Right atrium auricular region (tissue), 2 donors: ENCODE data around the gene DDX28. TPM values are rescaled to one million over a fixed set of nuclear protein-coding genes. Genes with fewer than 3 reads are reported as not detected.
"Not testable (repeated sequence)": the region's sequence is repeated elsewhere in the genome, so short reads cannot be mapped to it uniquely, and the experiment has no call there.

Experiments
- DNase-seq: peaks from one replicate; pipeline ENCODE4 v3.0.0-alpha.2; 2019; ENCODE audit warnings: low spot score
- H3K27ac ChIP-seq, 2 donors: fragments of 200-600 bp; sonication (generic); 1 replicate in 1 of 2; 2 replicates in 1 of 2; pipeline ENCODE4 v1.5.1; 2016 to 2019
- H3K27me3 ChIP-seq, 2 donors: fragments of 200-600 bp; sonication (generic); one replicate each; pipeline versions ENCODE4 v1.5.1 to v1.6.0; 2017 to 2019
- H3K36me3 ChIP-seq: fragments of 200-600 bp; sonication (generic); one replicate; pipeline ENCODE4 v1.5.1; 2016
- H3K4me1 ChIP-seq, 2 donors: fragments of 200-600 bp; sonication (generic); one replicate each; pipeline versions ENCODE4 v1.5.1 to v1.6.0; 2017 to 2019
- H3K4me3 ChIP-seq, 2 donors: fragments of 200-600 bp; sonication (generic); 1 replicate in 1 of 2; 2 replicates in 1 of 2; pipeline ENCODE4 v1.5.1; 2017 to 2019; ENCODE audit warnings: mild to moderate bottlenecking in 1 of 2, moderate library complexity in 1 of 2
- H3K9me3 ChIP-seq, 2 donors: fragments of 200-600 bp; sonication (generic); one replicate each; pipeline ENCODE4 v1.5.1; 2019
- total RNA-seq, 2 donors: library from RNA; depleted of rRNA; stranded (reverse); fragments of >200 nt; gene quantifications; one replicate each; pipeline ENCODE4 v1.1.0, GENCODE V29; 2016
- TF ChIP-seq, protein P1 (sequence below), 2 donors: fragments of 200-600 bp; sonication (generic); IDR thresholded peaks; one replicate each; pipeline ENCODE4 v1.5.1; 2019; ENCODE audit warnings: antibody characterized with exemption in 2 of 2

Gene DDX28
- total RNA-seq, 2 donors from 2014 or later, result 4.3 to 4.8 TPM

DNA sequence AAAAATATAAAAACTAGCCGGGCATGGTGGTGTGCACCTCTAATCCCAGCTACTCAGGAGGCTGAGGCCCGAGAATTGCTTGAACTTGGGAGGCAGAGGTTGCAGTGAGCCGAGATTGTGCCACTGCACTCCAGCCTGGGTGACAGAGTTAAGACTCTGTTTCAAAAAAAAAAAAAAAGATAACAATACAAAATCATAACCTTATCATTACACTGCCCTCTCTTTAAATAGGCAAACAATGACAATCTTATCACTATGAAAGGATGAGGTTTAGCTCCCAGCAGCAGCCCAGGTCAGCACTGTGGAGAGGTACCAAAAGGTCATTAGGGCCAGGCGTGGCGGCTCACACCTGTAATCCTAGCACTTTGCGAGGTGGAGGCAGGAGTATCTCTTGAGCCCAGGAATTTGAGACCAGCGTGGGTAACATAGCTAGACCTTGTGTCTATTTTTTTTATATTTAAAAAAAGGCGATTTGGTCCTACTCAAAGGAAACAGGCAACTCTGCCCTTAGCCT, 3.8 kb downstream of the DDX28 start:
- DNase-seq, result no peak
- no peaks in the 10 kb centered on the region for H3K27me3 ChIP-seq
- no peaks in the 10 kb centered on the region for H3K9me3 ChIP-seq
- H3K4me3 ChIP-seq, result no peak overlapping the region
- H3K36me3 ChIP-seq, result no peaks in the 10 kb centered on the region
- no peak overlapping the region for H3K27ac ChIP-seq
- TF ChIP-seq, protein P1, sequence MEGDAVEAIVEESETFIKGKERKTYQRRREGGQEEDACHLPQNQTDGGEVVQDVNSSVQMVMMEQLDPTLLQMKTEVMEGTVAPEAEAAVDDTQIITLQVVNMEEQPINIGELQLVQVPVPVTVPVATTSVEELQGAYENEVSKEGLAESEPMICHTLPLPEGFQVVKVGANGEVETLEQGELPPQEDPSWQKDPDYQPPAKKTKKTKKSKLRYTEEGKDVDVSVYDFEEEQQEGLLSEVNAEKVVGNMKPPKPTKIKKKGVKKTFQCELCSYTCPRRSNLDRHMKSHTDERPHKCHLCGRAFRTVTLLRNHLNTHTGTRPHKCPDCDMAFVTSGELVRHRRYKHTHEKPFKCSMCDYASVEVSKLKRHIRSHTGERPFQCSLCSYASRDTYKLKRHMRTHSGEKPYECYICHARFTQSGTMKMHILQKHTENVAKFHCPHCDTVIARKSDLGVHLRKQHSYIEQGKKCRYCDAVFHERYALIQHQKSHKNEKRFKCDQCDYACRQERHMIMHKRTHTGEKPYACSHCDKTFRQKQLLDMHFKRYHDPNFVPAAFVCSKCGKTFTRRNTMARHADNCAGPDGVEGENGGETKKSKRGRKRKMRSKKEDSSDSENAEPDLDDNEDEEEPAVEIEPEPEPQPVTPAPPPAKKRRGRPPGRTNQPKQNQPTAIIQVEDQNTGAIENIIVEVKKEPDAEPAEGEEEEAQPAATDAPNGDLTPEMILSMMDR (IDR thresholded peaks at IDR 0.05), result no peak
- H3K4me1 ChIP-seq, result peaks cover 0 to 26% of the 10 kb centered on the region in 2 donors

DNA sequence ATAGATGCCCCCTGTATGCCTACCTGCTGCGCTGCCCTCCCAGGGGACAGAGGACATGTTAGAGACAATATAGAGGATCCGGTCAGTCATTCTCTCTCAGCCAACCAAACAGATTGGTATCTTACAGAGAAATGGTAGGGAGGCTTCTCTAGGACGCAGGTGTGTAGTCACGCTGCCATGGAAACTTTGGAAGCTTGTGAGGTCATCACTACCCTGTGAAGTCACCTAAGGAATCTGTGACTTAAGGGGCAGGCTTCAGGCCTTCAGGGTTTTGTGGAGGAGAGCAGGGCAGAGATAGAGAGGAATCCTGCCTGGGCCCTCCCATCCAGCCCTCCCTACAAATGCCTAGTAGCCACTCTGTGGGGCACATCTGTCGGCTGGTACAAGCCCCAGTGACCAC, 7.4 kb downstream of the DDX28 start, which contains the start of gene DPEP2NB:
Gene DPEP2NB (minus strand): TSS at position 231 of the 400 bp plus-strand sequence. CDS start 141 bp downstream, at position 90.
- Histone ChIP-seq H3K36me3 (no peaks in the 10 kb centered on the region), H3K27me3 (no peaks in the 10 kb centered on the region), H3K4me1 (no peaks in the 10 kb centered on the region), H3K27ac (no peak within 1 kb of the TSS), H3K9me3 (no peaks in the 10 kb centered on the region), H3K4me3 (no peak within 1 kb of the TSS)
- DNase-seq, result no peak
- TF ChIP-seq, protein P1 (IDR thresholded peaks at IDR 0.05), result no peak

DNA sequence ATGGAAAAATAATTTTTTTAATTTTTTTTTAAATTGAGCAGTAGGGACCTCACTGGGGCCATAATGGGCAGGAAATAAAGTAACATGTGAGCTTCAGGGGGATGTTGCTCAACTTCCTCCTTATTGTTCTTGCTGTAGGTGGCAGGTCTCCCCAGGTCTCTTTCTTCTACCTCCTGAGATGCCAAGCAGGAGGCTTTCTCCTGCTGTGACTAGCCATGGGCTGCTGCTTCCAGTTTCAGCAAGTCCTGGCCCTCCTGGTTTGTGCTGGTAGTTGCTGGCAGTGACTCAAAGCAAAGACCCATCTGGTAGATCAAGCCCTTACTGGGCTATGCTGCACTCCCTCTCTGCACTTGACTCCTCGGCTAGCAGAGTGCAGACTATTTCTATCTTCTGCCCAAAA, 9.6 kb downstream of the DDX28 start:
- no peak overlapping the region for H3K4me3 ChIP-seq
- H3K9me3 ChIP-seq, result no peaks in the 10 kb centered on the region
- H3K27ac ChIP-seq, result no peak overlapping the region
- no peaks in the 10 kb centered on the region for H3K36me3 ChIP-seq
- TF ChIP-seq, protein P1 (IDR thresholded peaks at IDR 0.05), result no peak
- DNase-seq, result no peak
- no peaks in the 10 kb centered on the region for H3K4me1 ChIP-seq
- no peaks in the 10 kb centered on the region for H3K27me3 ChIP-seq

DNA sequence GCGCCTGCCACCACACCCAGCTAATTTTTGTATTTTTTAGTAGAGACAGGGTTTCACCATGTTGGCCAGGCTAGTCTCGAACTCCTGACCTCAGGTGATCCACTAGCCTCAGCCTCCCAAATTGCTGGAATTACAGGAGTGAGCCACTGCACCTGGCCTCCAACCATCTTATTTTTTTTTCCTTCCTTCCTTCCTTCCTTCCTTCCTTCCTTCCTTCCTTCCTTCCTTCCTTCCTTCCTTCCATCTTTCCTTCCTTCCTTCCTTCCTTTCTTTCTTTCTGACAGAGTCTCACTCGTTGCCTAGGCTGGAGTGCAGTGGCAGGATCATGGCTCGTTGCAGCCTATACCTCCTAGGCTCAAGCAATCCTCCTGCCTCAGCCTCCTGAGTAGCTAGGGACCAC, 13.2 kb downstream of the DDX28 start:
- DNase-seq, H3K4me1 ChIP-seq, H3K9me3 ChIP-seq, H3K4me3 ChIP-seq, H3K27me3 ChIP-seq, H3K36me3 ChIP-seq, H3K27ac ChIP-seq: not testable (repeated sequence)

DNA sequence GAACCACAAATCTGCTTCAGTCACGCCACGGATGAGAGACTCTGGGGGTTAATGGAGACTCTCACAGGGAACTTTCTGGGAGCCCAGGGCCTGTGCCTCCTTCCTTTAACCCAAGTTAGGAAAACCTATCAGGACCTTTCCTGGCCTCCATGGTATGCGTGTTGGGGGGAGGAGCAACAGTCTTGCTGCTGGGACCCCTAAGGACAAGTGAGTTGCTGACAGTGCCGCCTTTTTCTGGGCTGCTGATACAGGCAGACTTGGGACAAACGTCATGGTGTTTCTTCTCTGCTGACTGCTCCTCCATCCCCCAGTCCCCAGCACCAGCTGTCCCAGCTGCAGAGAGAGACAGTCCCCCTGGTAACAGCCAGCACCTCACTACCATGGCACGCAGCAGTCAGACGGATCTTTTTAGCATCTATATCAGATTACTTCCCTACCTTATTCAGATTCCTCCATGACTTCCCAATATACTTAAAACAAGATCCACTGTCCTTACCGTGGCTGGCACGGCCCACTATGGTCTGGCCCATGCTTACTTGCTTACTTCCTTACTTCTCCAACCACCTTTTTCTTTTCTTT, 13.8 kb downstream of the DDX28 start:
- Histone ChIP-seq H3K9me3 (no peaks in the 10 kb centered on the region), H3K27ac (no peak overlapping the region), H3K27me3 (no peaks in the 10 kb centered on the region), H3K36me3 (no peaks in the 10 kb centered on the region), H3K4me1 (no peaks in the 10 kb centered on the region), H3K4me3 (no peak overlapping the region)
- TF ChIP-seq, protein P1 (IDR thresholded peaks at IDR 0.05), result no peak
- no peak for DNase-seq

DNA sequence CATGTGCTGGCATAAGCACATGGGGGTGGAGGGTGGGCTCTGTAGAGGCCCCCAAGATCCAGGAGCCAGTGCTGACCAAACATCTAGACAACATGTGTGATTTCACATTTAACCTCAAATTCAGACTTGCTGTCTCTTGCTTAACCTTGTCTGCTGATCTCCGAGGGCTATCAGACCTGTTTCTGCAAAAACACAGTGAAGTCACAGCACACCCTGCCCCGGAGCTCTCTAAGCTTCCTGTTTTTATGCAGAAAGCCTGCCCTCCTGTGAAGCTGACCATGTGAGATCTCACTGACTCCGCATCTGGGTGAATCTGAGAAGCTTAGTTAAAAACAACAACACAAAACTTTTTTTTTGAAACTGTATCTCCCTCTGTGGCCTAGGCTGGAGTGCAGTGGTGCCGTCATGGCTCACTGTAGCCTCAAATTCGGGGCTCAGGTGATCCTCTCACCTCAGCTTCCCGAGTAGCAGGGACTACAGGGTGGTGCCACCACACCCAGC, 17.2 kb downstream of the DDX28 start:
- peak overlapping the region; percentile 22 to 43 for H3K27ac ChIP-seq

More for the DNA sequence above, 17.2 kb downstream of the DDX28 start:
- peak; percentile 66 for DNase-seq
- Histone ChIP-seq H3K9me3 (no peaks in the 10 kb centered on the region), H3K36me3 (no peaks in the 10 kb centered on the region), H3K4me1 (no peaks in the 10 kb centered on the region), H3K27me3 (no peaks in the 10 kb centered on the region), H3K4me3 (no peak overlapping the region)
- TF ChIP-seq, protein P1 (IDR thresholded peaks at IDR 0.05), result no peak
